Astrocyte (in vitro differentiated cells and primary cell): ENCODE data around the gene FAM53A. TPM values are rescaled to one million over a fixed set of nuclear protein-coding genes. Genes with fewer than 3 reads are reported as not detected.
"Not testable (repeated sequence)": the region's sequence is repeated elsewhere in the genome, so short reads cannot be mapped to it uniquely, and the experiment has no call there.

Experiments used
- DNase-seq: peaks from one replicate; pipeline ENCODE4 v3.0.0-alpha.2; 2010; ENCODE audit warnings: low read depth
- FAIRE-seq: peaks from 2 replicates; lab custom pipeline; 2011; peaks lifted over from hg19 to GRCh38; lab: Jason Lieb, UNC
- H2AFZ ChIP-seq: 2 replicates; pipeline ENCODE4 v1.6.0; 2012; ENCODE audit warnings: low read depth, low read length, inconsistent platforms
- H3K27ac ChIP-seq: 2 replicates; pipeline ENCODE4 v1.5.1; 2011; ENCODE audit warnings: low read depth, low read length, inconsistent platforms
- H3K27me3 ChIP-seq: 2 replicates; pipeline ENCODE4 v1.6.0; 2011; ENCODE audit warnings: low read length, inconsistent platforms; ENCODE audit not compliant: insufficient read depth
- H3K36me3 ChIP-seq: 2 replicates; pipeline ENCODE4 v1.5.1; 2011; ENCODE audit warnings: low read length, inconsistent platforms; ENCODE audit not compliant: insufficient read depth
- H3K4me1 ChIP-seq: 2 replicates; pipeline ENCODE4 v1.5.1; 2011; ENCODE audit warnings: low read length, inconsistent platforms; ENCODE audit not compliant: insufficient read depth
- H3K4me2 ChIP-seq: 2 replicates; pipeline ENCODE4 v1.6.0; 2012; ENCODE audit warnings: low read length, inconsistent platforms
- H3K4me3 ChIP-seq: 2 replicates; pipeline ENCODE4 v1.5.1; 2011; ENCODE audit warnings: low read depth, mild to moderate bottlenecking, low read length, inconsistent platforms; ENCODE audit not compliant: insufficient read depth
- H3K79me2 ChIP-seq: 2 replicates; pipeline ENCODE4 v1.6.0; 2012; ENCODE audit warnings: mild to moderate bottlenecking, low read length, inconsistent platforms; ENCODE audit not compliant: insufficient read depth
- H3K9ac ChIP-seq: 2 replicates; pipeline ENCODE4 v1.6.0; 2012; ENCODE audit warnings: mild to moderate bottlenecking, low read length, inconsistent platforms
- H3K9me3 ChIP-seq: 2 replicates; pipeline ENCODE4 v1.5.1; 2012; ENCODE audit warnings: low read depth, mild to moderate bottlenecking, low read length, inconsistent platforms; ENCODE audit not compliant: insufficient read depth
- H4K20me1 ChIP-seq: 2 replicates; pipeline ENCODE4 v1.6.0; 2012; ENCODE audit warnings: low read length, inconsistent platforms; ENCODE audit not compliant: insufficient read depth
- H3K27ac Mint-ChIP-seq: one replicate; pipeline ENCODE4 v1.8.0; 2021; ENCODE audit warnings: mild to moderate bottlenecking, mixed read lengths; ENCODE audit not compliant: unreplicated experiment
- H3K27me3 Mint-ChIP-seq: one replicate; pipeline ENCODE4 v1.8.0; 2021; ENCODE audit warnings: low read depth, mixed read lengths; ENCODE audit not compliant: unreplicated experiment
- H3K36me3 Mint-ChIP-seq: one replicate; pipeline ENCODE4 v1.8.0; 2021; ENCODE audit warnings: low read depth, mixed read lengths; ENCODE audit not compliant: unreplicated experiment
- H3K4me1 Mint-ChIP-seq: one replicate; pipeline ENCODE4 v1.8.0; 2021; ENCODE audit warnings: low read depth, mixed read lengths; ENCODE audit not compliant: unreplicated experiment
- H3K4me3 Mint-ChIP-seq: one replicate; pipeline ENCODE4 v1.8.0; 2021; ENCODE audit warnings: mild to moderate bottlenecking, moderate library complexity, mixed read lengths; ENCODE audit not compliant: unreplicated experiment
- H3K9me3 Mint-ChIP-seq: one replicate; pipeline ENCODE4 v1.8.0; 2021; ENCODE audit warnings: mild to moderate bottlenecking, mixed read lengths; ENCODE audit not compliant: unreplicated experiment
- CTCF ChIP-seq: IDR thresholded peaks from 2 replicates; pipeline ENCODE4 v1.5.1; 2011; ENCODE audit warnings: low read depth, mild to moderate bottlenecking, inconsistent platforms, low read length, moderate library complexity; ENCODE audit not compliant: insufficient read depth
- EZH2 ChIP-seq: IDR thresholded peaks from 2 replicates; pipeline ENCODE4 v1.6.1; 2012; ENCODE audit warnings: mild to moderate bottlenecking, low read length, inconsistent platforms; ENCODE audit not compliant: insufficient read depth
- total RNA-seq: library from RNA; stranded (reverse); gene quantifications from 2 replicates; pipeline ENCODE4 v1.2.1, GENCODE V29; 2021

FAM53A gene
- total RNA-seq, 1 donor from 2014 or later = 2.1 TPM

- H3K4me1 Mint-ChIP-seq = no peaks in the 10 kb centered on the region
- FAIRE-seq = no peak
- TF ChIP-seq EZH2 (no peak), CTCF (no peak)
Observed at GRCh38 chr4:1675136-1675801, 8.8 kb downstream of the FAM53A start.

GRCh38 chr4:1674682-1675081 is 9.4 kb downstream of the FAM53A start:
- no peaks in the 10 kb centered on the region for H3K9me3 Mint-ChIP-seq
- peaks cover 35% of the 10 kb centered on the region for H3K27me3 Mint-ChIP-seq
- Histone ChIP-seq H3K4me3 (no peak overlapping the region), H3K36me3 (no peaks in the 10 kb centered on the region), H3K9me3 (no peaks in the 10 kb centered on the region), H4K20me1 (no peaks in the 10 kb centered on the region), H3K27ac (no peak overlapping the region), H3K79me2 (no peaks in the 10 kb centered on the region), H2AFZ (no peak overlapping the region), H3K4me1 (no peaks in the 10 kb centered on the region), H3K27me3 (no peaks in the 10 kb centered on the region), H3K9ac (no peak overlapping the region), H3K4me2 (no peak overlapping the region)
- H3K4me1 Mint-ChIP-seq = no peaks in the 10 kb centered on the region
- peaks cover 3% of the 10 kb centered on the region for H3K36me3 Mint-ChIP-seq
- DNase-seq = no peak
- no peak overlapping the region for H3K4me3 Mint-ChIP-seq
- no peak for TF ChIP-seq EZH2
- TF ChIP-seq CTCF = no peak
- H3K27ac Mint-ChIP-seq = no peak overlapping the region
- FAIRE-seq = no peak

More at GRCh38 chr4:1675136-1675801, 8.8 kb downstream of the FAM53A start:
- H3K9ac ChIP-seq = no peak overlapping the region
- no peaks in the 10 kb centered on the region for H3K4me1 ChIP-seq
- H3K27me3 Mint-ChIP-seq = peaks cover 34% of the 10 kb centered on the region
- no peaks in the 10 kb centered on the region for H3K9me3 ChIP-seq
- DNase-seq = no peak
- peaks cover 3% of the 10 kb centered on the region for H3K36me3 Mint-ChIP-seq
- H4K20me1 ChIP-seq = no peaks in the 10 kb centered on the region
- H3K4me2 ChIP-seq = no peak overlapping the region
- no peaks in the 10 kb centered on the region for H3K27me3 ChIP-seq
- no peaks in the 10 kb centered on the region for H3K79me2 ChIP-seq
- H3K27ac ChIP-seq = no peak overlapping the region
- no peak overlapping the region for H3K4me3 Mint-ChIP-seq
- no peak overlapping the region for H2AFZ ChIP-seq
- no peak overlapping the region for H3K27ac Mint-ChIP-seq
- H3K36me3 ChIP-seq = no peaks in the 10 kb centered on the region
- no peaks in the 10 kb centered on the region for H3K9me3 Mint-ChIP-seq
- no peak overlapping the region for H3K4me3 ChIP-seq

GRCh38 chr4:1673671-1674070 is 10.4 kb downstream of the FAM53A start:
- peaks cover 35% of the 10 kb centered on the region for H3K27me3 Mint-ChIP-seq
- peaks cover 3% of the 10 kb centered on the region for H3K36me3 Mint-ChIP-seq
- Histone ChIP-seq H3K27me3 (no peaks in the 10 kb centered on the region), H3K9ac (no peak overlapping the region), H3K36me3 (no peaks in the 10 kb centered on the region), H3K4me1 (no peaks in the 10 kb centered on the region), H3K4me2 (no peak overlapping the region), H3K79me2 (no peaks in the 10 kb centered on the region), H3K27ac (no peak overlapping the region), H3K9me3 (no peaks in the 10 kb centered on the region), H2AFZ (no peak overlapping the region), H4K20me1 (no peaks in the 10 kb centered on the region), H3K4me3 (no peak overlapping the region)
- H3K9me3 Mint-ChIP-seq = no peaks in the 10 kb centered on the region
- no peaks in the 10 kb centered on the region for H3K4me1 Mint-ChIP-seq
- FAIRE-seq (no peak), DNase-seq (no peak)
- TF ChIP-seq CTCF = no peak
- TF ChIP-seq EZH2 = no peak
- no peak overlapping the region for H3K27ac Mint-ChIP-seq
- no peak overlapping the region for H3K4me3 Mint-ChIP-seq

- H3K27ac Mint-ChIP-seq, H3K4me3 ChIP-seq, H3K4me3 Mint-ChIP-seq, H2AFZ ChIP-seq, H4K20me1 ChIP-seq, FAIRE-seq, H3K27ac ChIP-seq, H3K4me2 ChIP-seq, H3K79me2 ChIP-seq, H3K36me3 ChIP-seq, H3K4me1 Mint-ChIP-seq, H3K4me1 ChIP-seq, H3K9ac ChIP-seq, DNase-seq, H3K27me3 ChIP-seq, H3K9me3 ChIP-seq, H3K36me3 Mint-ChIP-seq, H3K9me3 Mint-ChIP-seq: not testable (repeated sequence)
- H3K27me3 Mint-ChIP-seq = peaks cover 23% of the 10 kb centered on the region
Observed at GRCh38 chr4:1671011-1671410, 13.1 kb downstream of the FAM53A start.
